ENCODE results near the gene ADGRD2. TPM values are rescaled to one million over a fixed set of nuclear protein-coding genes. Genes with fewer than 3 reads are reported as not detected.

ADGRD2 gene
- total RNA-seq, 2 donors from 2014 or later: not detected

DNA sequence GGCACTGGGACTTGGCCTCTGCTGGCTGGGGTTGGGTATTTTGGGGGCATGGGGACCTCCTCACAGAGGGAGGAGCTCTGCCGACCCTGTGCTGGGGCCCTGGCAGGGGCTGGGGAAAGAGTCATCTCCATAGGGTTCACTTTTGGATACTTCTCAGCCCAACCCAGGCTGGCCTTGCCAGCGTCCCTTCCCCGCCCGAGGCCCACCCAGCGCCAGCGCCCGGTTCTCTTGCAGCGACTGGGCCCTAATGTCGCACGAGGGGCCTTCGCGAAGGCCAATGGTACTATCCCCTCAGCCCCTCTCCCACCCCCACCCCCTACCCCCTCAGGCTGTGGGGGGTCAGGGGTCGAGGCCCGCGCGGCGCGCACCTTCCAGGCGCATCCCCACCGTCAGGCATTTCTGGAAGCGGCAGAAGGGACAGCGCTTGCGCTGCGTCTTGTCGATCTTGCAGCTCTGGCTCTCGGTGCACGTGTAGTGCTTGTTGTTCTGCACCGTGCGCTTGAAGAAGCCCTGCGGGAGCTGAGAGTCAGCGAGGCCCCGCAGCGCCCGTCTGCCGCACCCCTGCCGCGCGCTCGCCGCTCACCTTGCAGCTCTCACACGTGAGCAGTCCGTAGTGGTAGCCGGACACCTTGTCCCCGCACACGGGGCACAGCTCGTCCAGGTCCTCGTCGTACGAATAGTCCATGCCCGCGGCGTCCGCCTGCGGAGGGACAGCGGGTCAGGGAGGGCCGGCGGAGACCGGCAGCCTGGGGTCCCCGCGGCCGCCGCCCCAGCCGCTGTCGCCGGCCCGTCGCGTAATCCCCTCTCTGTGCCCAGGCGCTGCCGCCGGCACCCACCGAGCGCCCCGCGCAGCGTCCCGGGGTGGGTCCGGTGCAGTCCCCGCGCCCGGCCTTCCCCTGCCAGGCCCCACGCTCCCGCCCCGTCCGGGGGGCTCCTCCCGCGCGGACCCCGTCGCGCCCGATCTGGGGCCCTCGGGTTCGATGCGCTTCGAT, 52.8 kb downstream of the ADGRD2 start:
- Histone ChIP-seq H3K4me3 (no peak overlapping the region), H3K36me3 (no peaks in the 10 kb centered on the region), H3K9ac (ENCODE audit: low read depth in 2 of 2, low read length in 2 of 2) (no peak overlapping the region), H3K27me3 (peaks cover 44% of the 10 kb centered on the region), H3K27ac (no peak overlapping the region), H3K4me1 (peaks cover 4% of the 10 kb centered on the region), H3K9me3 (no peaks in the 10 kb centered on the region)
- TF ChIP-seq, protein P1, sequence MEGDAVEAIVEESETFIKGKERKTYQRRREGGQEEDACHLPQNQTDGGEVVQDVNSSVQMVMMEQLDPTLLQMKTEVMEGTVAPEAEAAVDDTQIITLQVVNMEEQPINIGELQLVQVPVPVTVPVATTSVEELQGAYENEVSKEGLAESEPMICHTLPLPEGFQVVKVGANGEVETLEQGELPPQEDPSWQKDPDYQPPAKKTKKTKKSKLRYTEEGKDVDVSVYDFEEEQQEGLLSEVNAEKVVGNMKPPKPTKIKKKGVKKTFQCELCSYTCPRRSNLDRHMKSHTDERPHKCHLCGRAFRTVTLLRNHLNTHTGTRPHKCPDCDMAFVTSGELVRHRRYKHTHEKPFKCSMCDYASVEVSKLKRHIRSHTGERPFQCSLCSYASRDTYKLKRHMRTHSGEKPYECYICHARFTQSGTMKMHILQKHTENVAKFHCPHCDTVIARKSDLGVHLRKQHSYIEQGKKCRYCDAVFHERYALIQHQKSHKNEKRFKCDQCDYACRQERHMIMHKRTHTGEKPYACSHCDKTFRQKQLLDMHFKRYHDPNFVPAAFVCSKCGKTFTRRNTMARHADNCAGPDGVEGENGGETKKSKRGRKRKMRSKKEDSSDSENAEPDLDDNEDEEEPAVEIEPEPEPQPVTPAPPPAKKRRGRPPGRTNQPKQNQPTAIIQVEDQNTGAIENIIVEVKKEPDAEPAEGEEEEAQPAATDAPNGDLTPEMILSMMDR (IDR thresholded peaks at IDR 0.05): no peak
- intact Hi-C loops (cut with DNase I): no loop called here
- no peak for DNase-seq

DNA sequence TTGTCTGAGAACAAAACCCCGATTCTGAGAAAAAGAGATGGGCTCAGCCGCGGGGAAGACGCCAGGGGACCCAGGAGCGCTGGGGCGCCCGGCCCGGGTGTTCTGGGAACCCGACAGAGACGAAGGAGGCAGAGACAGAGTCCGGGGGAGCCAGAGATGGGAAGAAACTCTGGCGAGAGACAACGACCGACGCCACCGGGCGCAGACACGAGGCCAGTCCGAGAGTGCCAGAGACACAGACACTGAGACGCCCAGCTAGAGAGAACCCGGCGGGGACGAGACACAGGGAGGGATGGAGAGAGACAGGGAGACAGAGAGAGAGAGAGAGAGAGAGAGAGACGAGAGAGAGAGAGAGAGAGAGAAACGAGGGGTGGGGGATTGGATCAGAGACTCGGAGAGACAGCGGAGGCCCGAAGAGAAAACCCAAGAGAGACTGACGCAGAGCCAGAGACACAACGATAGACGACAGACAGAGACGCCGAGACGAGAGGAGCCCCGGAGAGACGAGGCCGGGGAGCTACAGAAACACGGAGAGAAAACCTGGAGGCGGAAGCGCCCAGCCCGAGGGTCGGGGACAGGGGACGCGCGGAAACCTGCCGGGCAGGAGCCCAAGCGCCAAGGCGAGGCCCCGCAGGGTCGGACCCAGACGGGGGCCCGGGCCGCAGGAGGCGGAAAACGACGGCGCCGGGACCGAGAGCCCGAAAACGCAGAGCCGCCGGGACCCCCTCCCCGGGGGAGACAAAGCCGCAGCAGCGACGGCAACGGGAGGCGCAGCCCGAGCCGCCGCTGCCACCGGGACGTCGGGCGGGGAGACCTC, 53.7 kb downstream of the ADGRD2 start:
- H3K27ac ChIP-seq: no peak overlapping the region
- H3K4me1 ChIP-seq: peaks cover 4% of the 10 kb centered on the region
- H3K4me3 ChIP-seq: peak overlapping the region; percentile 9
- TF ChIP-seq, protein P1 (IDR thresholded peaks at IDR 0.05): no peak
- peaks cover 44% of the 10 kb centered on the region for H3K27me3 ChIP-seq
- no peak overlapping the region for H3K9ac ChIP-seq (ENCODE audit: low read depth in 2 of 2, low read length in 2 of 2)
- intact Hi-C loops (cut with DNase I): no loop called here
- no peaks in the 10 kb centered on the region for H3K9me3 ChIP-seq
- no peak for DNase-seq
- H3K36me3 ChIP-seq: no peaks in the 10 kb centered on the region

GRCh38 chr9:124504530-124505005, 54.3 kb downstream of the ADGRD2 start:
- TF ChIP-seq, protein P1 (IDR thresholded peaks at IDR 0.05): no peak
- intact Hi-C loops (cut with DNase I): no loop called here
- H3K36me3 ChIP-seq: no peaks in the 10 kb centered on the region
- peaks cover 4% of the 10 kb centered on the region for H3K4me1 ChIP-seq
- DNase-seq: no peak
- H3K9me3 ChIP-seq: no peaks in the 10 kb centered on the region
- no peak overlapping the region for H3K27ac ChIP-seq
- H3K4me3 ChIP-seq: peak overlapping the region; percentile 9
- no peak overlapping the region for H3K9ac ChIP-seq (ENCODE audit: low read depth in 2 of 2, low read length in 2 of 2)
- H3K27me3 ChIP-seq: peaks cover 44% of the 10 kb centered on the region

DNA sequence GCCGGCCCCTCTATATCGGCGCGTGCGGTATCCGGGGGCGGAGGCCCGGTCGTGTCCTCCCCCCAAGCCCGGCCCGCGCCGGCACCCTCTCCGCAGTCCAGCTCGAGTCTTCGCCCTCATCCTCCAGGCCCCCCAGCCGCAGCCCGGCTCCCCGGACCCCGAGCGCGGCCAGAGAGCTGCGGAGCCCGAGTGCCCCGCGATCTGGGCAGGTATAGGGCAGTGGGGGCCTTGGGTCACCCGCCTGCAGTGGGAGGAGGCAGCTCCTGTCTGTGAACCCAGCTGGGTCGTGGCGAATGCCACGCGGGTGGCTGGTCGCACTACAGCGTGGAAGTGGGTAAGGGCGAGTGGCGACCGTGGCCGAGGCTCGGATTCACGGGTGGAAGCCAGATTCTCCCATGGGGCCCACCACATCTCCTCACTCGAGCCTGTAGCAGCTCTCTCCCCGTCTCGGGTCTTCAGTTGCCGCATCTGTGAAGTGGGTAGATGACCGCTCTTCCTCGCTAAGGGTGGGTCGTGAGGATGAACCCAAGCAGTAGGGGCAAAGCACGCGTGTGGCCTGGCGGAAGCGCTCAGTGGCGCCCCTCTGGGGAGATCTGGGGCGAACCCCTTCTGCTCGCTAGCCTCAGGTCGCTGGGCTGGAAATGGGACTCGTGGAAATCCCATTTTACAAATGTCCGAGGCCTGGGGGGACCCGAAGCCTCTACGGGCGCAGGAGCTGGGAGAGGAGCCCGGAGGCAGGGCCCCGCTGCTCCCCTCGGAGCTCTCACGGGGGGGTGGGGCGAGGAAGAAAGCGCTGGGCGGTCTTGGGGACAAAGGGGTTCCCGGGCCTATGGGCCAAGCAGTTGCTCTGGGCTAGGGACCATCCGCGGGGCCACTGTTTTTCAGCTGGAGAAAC, 55.0 kb downstream of the ADGRD2 start:
- no peak for DNase-seq
- Histone ChIP-seq H3K27me3 (peaks cover 44% of the 10 kb centered on the region), H3K9me3 (no peaks in the 10 kb centered on the region), H3K9ac (ENCODE audit: low read depth in 2 of 2, low read length in 2 of 2) (no peak overlapping the region), H3K36me3 (no peaks in the 10 kb centered on the region), H3K4me1 (peaks cover 4% of the 10 kb centered on the region), H3K4me3 (no peak overlapping the region), H3K27ac (no peak overlapping the region)
- TF ChIP-seq, protein P1 (IDR thresholded peaks at IDR 0.05): no peak
- intact Hi-C loops (cut with DNase I): no loop called here

Measured in colonic mucosa (tissue), 4 donors.